Measurements from ENCODE around the gene NEXMIF.

Gene NEXMIF

GRCh38 chrX:74911494-74911893, 13.8 kb downstream of the NEXMIF start:
- TF ChIP-seq PBX3 (CRISPR knock-in tag; IDR thresholded peaks at IDR 0.05) (no peak), ZNF654 (tag by site-specific recombination; IDR thresholded peaks at IDR 0.05; ENCODE audit: low read depth) (no peak), ZNF596 (tag by site-specific recombination; IDR thresholded peaks at IDR 0.05) (no peak), ZNF555 (tag by site-specific recombination; conservative IDR thresholded peaks at IDR 0.05) (no peak), ZNF175 (tag by site-specific recombination; IDR thresholded peaks at IDR 0.05) (no peak), ZIC2 (tag by site-specific recombination; IDR thresholded peaks at IDR 0.05) (no peak), ZNF423 (tag by site-specific recombination; IDR thresholded peaks at IDR 0.05) (no peak), ZNF184 (tag by site-specific recombination; IDR thresholded peaks at IDR 0.05) (no peak), ZNF394 (tag by site-specific recombination; IDR thresholded peaks at IDR 0.05; ENCODE audit: borderline replicate concordance) (no peak), ZFHX2 (tag by site-specific recombination; conservative IDR thresholded peaks at IDR 0.05) (no peak), ZNF768 (tag by site-specific recombination; IDR thresholded peaks at IDR 0.05) (no peak)
- TF ChIP-seq, protein P1, sequence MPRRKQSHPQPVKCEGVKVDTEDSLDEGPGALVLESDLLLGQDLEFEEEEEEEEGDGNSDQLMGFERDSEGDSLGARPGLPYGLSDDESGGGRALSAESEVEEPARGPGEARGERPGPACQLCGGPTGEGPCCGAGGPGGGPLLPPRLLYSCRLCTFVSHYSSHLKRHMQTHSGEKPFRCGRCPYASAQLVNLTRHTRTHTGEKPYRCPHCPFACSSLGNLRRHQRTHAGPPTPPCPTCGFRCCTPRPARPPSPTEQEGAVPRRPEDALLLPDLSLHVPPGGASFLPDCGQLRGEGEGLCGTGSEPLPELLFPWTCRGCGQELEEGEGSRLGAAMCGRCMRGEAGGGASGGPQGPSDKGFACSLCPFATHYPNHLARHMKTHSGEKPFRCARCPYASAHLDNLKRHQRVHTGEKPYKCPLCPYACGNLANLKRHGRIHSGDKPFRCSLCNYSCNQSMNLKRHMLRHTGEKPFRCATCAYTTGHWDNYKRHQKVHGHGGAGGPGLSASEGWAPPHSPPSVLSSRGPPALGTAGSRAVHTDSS (tag by site-specific recombination; IDR thresholded peaks at IDR 0.05), result no peak
- ChIA-PET POLR2A (no interaction called here), CTCF (no interaction called here)
- Histone ChIP-seq H3K4me1 (ENCODE audit: control insufficient read depth, insufficient read depth, low read length) (no peaks in the 10 kb centered on the region), H3K9me3 (ENCODE audit: control insufficient read depth, insufficient read depth, low read depth, low read length) (no peaks in the 10 kb centered on the region), H3K4me3 (ENCODE audit: low read depth, low read length) (no peak overlapping the region), H3K27ac (ENCODE audit: extremely low read depth, low read depth, low read length) (no peak overlapping the region), H3K36me3 (ENCODE audit: control insufficient read depth in 2 of 2, insufficient read depth in 1 of 2, low read length in 2 of 2) (no peaks in the 10 kb centered on the region)

DNA sequence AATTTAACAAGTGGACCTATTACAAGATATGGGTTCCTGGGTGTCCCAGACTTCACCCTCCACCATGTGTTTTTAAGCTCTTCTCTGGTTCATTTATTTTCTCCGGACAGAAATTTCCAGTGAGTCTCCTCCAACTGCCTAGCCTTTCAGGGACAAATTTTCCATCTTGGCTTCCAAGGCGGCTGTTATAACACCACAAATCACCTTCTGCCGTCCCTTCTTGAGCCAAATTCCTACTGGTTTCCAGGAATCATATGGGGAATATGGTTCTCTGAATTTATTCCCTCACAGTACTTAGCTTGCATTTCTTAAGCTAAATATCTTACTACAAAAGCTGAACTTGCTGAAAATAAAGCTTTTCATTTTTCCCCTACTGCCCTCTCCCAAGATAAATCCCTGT, 18.8 kb downstream of the NEXMIF start:
- no peak overlapping the region for H3K27ac ChIP-seq (ENCODE audit: extremely low read depth, low read depth, low read length)
- TF ChIP-seq ZNF571 (tag by site-specific recombination; IDR thresholded peaks at IDR 0.05) (no peak), ATF2 (tag by site-specific recombination; IDR thresholded peaks at IDR 0.05; ENCODE audit: low read depth) (no peak), HOXD13 (CRISPR knock-in tag; IDR thresholded peaks at IDR 0.05; ENCODE audit: borderline replicate concordance) (no peak), ZNF596 (tag by site-specific recombination; IDR thresholded peaks at IDR 0.05) (no peak), ZNF510 (tag by site-specific recombination; IDR thresholded peaks at IDR 0.05; ENCODE audit: insufficient replicate concordance) (no peak), ZNF18 (tag by site-specific recombination; IDR thresholded peaks at IDR 0.05) (no peak), ZBTB8A (tag by site-specific recombination; IDR thresholded peaks at IDR 0.05) (no peak)
- TF ChIP-seq, protein P2, sequence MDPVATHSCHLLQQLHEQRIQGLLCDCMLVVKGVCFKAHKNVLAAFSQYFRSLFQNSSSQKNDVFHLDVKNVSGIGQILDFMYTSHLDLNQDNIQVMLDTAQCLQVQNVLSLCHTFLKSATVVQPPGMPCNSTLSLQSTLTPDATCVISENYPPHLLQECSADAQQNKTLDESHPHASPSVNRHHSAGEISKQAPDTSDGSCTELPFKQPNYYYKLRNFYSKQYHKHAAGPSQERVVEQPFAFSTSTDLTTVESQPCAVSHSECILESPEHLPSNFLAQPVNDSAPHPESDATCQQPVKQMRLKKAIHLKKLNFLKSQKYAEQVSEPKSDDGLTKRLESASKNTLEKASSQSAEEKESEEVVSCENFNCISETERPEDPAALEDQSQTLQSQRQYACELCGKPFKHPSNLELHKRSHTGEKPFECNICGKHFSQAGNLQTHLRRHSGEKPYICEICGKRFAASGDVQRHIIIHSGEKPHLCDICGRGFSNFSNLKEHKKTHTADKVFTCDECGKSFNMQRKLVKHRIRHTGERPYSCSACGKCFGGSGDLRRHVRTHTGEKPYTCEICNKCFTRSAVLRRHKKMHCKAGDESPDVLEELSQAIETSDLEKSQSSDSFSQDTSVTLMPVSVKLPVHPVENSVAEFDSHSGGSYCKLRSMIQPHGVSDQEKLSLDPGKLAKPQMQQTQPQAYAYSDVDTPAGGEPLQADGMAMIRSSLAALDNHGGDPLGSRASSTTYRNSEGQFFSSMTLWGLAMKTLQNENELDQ (tag by site-specific recombination; IDR thresholded peaks at IDR 0.05; ENCODE audit: low read depth), result no peak
- TF ChIP-seq, protein P3, sequence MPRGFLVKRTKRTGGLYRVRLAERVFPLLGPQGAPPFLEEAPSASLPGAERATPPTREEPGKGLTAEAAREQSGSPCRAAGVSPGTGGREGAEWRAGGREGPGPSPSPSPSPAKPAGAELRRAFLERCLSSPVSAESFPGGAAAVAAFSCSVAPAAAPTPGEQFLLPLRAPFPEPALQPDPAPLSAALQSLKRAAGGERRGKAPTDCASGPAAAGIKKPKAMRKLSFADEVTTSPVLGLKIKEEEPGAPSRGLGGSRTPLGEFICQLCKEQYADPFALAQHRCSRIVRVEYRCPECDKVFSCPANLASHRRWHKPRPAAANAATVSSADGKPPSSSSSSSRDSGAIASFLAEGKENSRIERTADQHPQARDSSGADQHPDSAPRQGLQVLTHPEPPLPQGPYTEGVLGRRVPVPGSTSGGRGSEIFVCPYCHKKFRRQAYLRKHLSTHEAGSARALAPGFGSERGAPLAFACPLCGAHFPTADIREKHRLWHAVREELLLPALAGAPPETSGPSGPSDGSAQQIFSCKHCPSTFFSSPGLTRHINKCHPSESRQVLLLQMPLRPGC (tag by site-specific recombination; IDR thresholded peaks at IDR 0.05), result no peak
- no peaks in the 10 kb centered on the region for H3K4me1 ChIP-seq (ENCODE audit: control insufficient read depth, insufficient read depth, low read length)
- no peak overlapping the region for H3K4me3 ChIP-seq (ENCODE audit: low read depth, low read length)
- no peaks in the 10 kb centered on the region for H3K36me3 ChIP-seq (ENCODE audit: control insufficient read depth in 2 of 2, insufficient read depth in 1 of 2, low read length in 2 of 2)
- POLR2A ChIA-PET, result interaction anchor here (1.2 kb wide), 1 partner anchor 10 kb away, joined by 3 read pairs; no protein-coding TSS in a partner anchor
- CTCF ChIA-PET, result no interaction called here
- no peaks in the 10 kb centered on the region for H3K9me3 ChIP-seq (ENCODE audit: control insufficient read depth, insufficient read depth, low read depth, low read length)
